ENCODE measurements around the gene SUMF2.

- TF ChIP-seq CTCF (IDR thresholded peaks at IDR 0.05; ENCODE audit: low read depth, low read length) = no peak
- no peak for TF ChIP-seq POLR2A (IDR thresholded peaks at IDR 0.05; ENCODE audit: extremely low read depth, insufficient read length)
- no peak for TF ChIP-seq MYC (IDR thresholded peaks at IDR 0.05; ENCODE audit: low read depth, low read length)
Measured at GRCh38 chr7:56019501-56019900, 44.6 kb upstream of the SUMF2 start.

Data from NB4 (cell line).